Right hindlimb (tissue), 1 donor: ENCODE results near the gene KLHDC1.
"Not testable (repeated sequence)": the region's sequence is repeated elsewhere in the genome, so short reads cannot be mapped to it uniquely, and the experiment has no call there.

ENCODE experiments used
- DNase-seq: peaks from one replicate; pipeline ENCODE4 v3.0.0-alpha.2; 2018

KLHDC1 gene

GRCh38 chr14:49727171-49727570 is 34.3 kb downstream of the KLHDC1 start:
- DNase-seq = no peak

GRCh38 chr14:49732896-49733295 is 40.0 kb downstream of the KLHDC1 start:
- DNase-seq = no peak

- no peak for DNase-seq
Observed at GRCh38 chr14:49733836-49734235, 40.9 kb downstream of the KLHDC1 start.

GRCh38 chr14:49735669-49736068 is 42.7 kb downstream of the KLHDC1 start:
- not testable (repeated sequence) for DNase-seq

- no peak for DNase-seq
Observed at GRCh38 chr14:49745191-49745590, 52.3 kb downstream of the KLHDC1 start.

- DNase-seq = not testable (repeated sequence)
Observed at GRCh38 chr14:49746476-49746875, 53.6 kb downstream of the KLHDC1 start.

- DNase-seq = no peak
Observed at GRCh38 chr14:49754570-49755097, 61.7 kb downstream of the KLHDC1 start.

GRCh38 chr14:49755378-49755777 is 62.5 kb downstream of the KLHDC1 start:
- DNase-seq = no peak

- no peak for DNase-seq
Observed at GRCh38 chr14:49761839-49762551, 69.1 kb downstream of the KLHDC1 start.

- DNase-seq = no peak
Observed at GRCh38 chr14:49766839-49767238, 73.9 kb downstream of the KLHDC1 start.

GRCh38 chr14:49767270-49767570 is 74.3 kb downstream of the KLHDC1 start:
- DNase-seq = no peak

- peak; percentile 93 for DNase-seq
Observed at GRCh38 chr14:49767571-49768300, 74.8 kb downstream of the KLHDC1 start, which contains the start of gene KLHDC2. TSS of gene KLHDC2 (plus strand) at chr14:49768153. CDS start at chr14:49768469, 316 bp downstream.

- DNase-seq = peak; percentile 68
Observed at GRCh38 chr14:49768301-49769121, 75.6 kb downstream of the KLHDC1 start.

GRCh38 chr14:49769171-49769570 is 76.3 kb downstream of the KLHDC1 start:
- DNase-seq = peak; percentile 24

- DNase-seq = no peak
Observed at GRCh38 chr14:49769581-49770211, 76.8 kb downstream of the KLHDC1 start.

GRCh38 chr14:49770212-49770817 is 77.4 kb downstream of the KLHDC1 start:
- DNase-seq = no peak

GRCh38 chr14:49771691-49772090 is 78.8 kb downstream of the KLHDC1 start:
- not testable (repeated sequence) for DNase-seq

- no peak for DNase-seq
Observed at GRCh38 chr14:49774106-49774505, 81.2 kb downstream of the KLHDC1 start.

GRCh38 chr14:49778421-49778820 is 85.5 kb downstream of the KLHDC1 start:
- no peak for DNase-seq

- DNase-seq = not testable (repeated sequence)
Observed at GRCh38 chr14:49781040-49781439, 88.1 kb downstream of the KLHDC1 start.

GRCh38 chr14:49783394-49784014 is 90.6 kb downstream of the KLHDC1 start:
- no peak for DNase-seq

GRCh38 chr14:49786315-49786714 is 93.4 kb downstream of the KLHDC1 start:
- no peak for DNase-seq
